Astrocyte (in vitro differentiated cells and primary cell): Measurements from ENCODE around the gene DDX50. TPM values are rescaled to one million over a fixed set of nuclear protein-coding genes. Genes with fewer than 3 reads are reported as not detected.

Experiments used
- DNase-seq: peaks from one replicate; pipeline ENCODE4 v3.0.0-alpha.2; 2010; ENCODE audit warnings: low read depth
- FAIRE-seq: peaks from 2 replicates; lab custom pipeline; 2011; peaks lifted over from hg19 to GRCh38; lab: Jason Lieb, UNC
- H2AFZ ChIP-seq: 2 replicates; pipeline ENCODE4 v1.6.0; 2012; ENCODE audit warnings: low read depth, low read length, inconsistent platforms
- H3K27ac ChIP-seq: 2 replicates; pipeline ENCODE4 v1.5.1; 2011; ENCODE audit warnings: low read depth, low read length, inconsistent platforms
- H3K27me3 ChIP-seq: 2 replicates; pipeline ENCODE4 v1.6.0; 2011; ENCODE audit warnings: low read length, inconsistent platforms; ENCODE audit not compliant: insufficient read depth
- H3K36me3 ChIP-seq: 2 replicates; pipeline ENCODE4 v1.5.1; 2011; ENCODE audit warnings: low read length, inconsistent platforms; ENCODE audit not compliant: insufficient read depth
- H3K4me1 ChIP-seq: 2 replicates; pipeline ENCODE4 v1.5.1; 2011; ENCODE audit warnings: low read length, inconsistent platforms; ENCODE audit not compliant: insufficient read depth
- H3K4me2 ChIP-seq: 2 replicates; pipeline ENCODE4 v1.6.0; 2012; ENCODE audit warnings: low read length, inconsistent platforms
- H3K4me3 ChIP-seq: 2 replicates; pipeline ENCODE4 v1.5.1; 2011; ENCODE audit warnings: low read depth, mild to moderate bottlenecking, low read length, inconsistent platforms; ENCODE audit not compliant: insufficient read depth
- H3K79me2 ChIP-seq: 2 replicates; pipeline ENCODE4 v1.6.0; 2012; ENCODE audit warnings: mild to moderate bottlenecking, low read length, inconsistent platforms; ENCODE audit not compliant: insufficient read depth
- H3K9ac ChIP-seq: 2 replicates; pipeline ENCODE4 v1.6.0; 2012; ENCODE audit warnings: mild to moderate bottlenecking, low read length, inconsistent platforms
- H3K9me3 ChIP-seq: 2 replicates; pipeline ENCODE4 v1.5.1; 2012; ENCODE audit warnings: low read depth, mild to moderate bottlenecking, low read length, inconsistent platforms; ENCODE audit not compliant: insufficient read depth
- H4K20me1 ChIP-seq: 2 replicates; pipeline ENCODE4 v1.6.0; 2012; ENCODE audit warnings: low read length, inconsistent platforms; ENCODE audit not compliant: insufficient read depth
- H3K27ac Mint-ChIP-seq: one replicate; pipeline ENCODE4 v1.8.0; 2021; ENCODE audit warnings: mild to moderate bottlenecking, mixed read lengths; ENCODE audit not compliant: unreplicated experiment
- H3K27me3 Mint-ChIP-seq: one replicate; pipeline ENCODE4 v1.8.0; 2021; ENCODE audit warnings: low read depth, mixed read lengths; ENCODE audit not compliant: unreplicated experiment
- H3K36me3 Mint-ChIP-seq: one replicate; pipeline ENCODE4 v1.8.0; 2021; ENCODE audit warnings: low read depth, mixed read lengths; ENCODE audit not compliant: unreplicated experiment
- H3K4me1 Mint-ChIP-seq: one replicate; pipeline ENCODE4 v1.8.0; 2021; ENCODE audit warnings: low read depth, mixed read lengths; ENCODE audit not compliant: unreplicated experiment
- H3K4me3 Mint-ChIP-seq: one replicate; pipeline ENCODE4 v1.8.0; 2021; ENCODE audit warnings: mild to moderate bottlenecking, moderate library complexity, mixed read lengths; ENCODE audit not compliant: unreplicated experiment
- H3K9me3 Mint-ChIP-seq: one replicate; pipeline ENCODE4 v1.8.0; 2021; ENCODE audit warnings: mild to moderate bottlenecking, mixed read lengths; ENCODE audit not compliant: unreplicated experiment
- EZH2 ChIP-seq: IDR thresholded peaks from 2 replicates; pipeline ENCODE4 v1.6.1; 2012; ENCODE audit warnings: mild to moderate bottlenecking, low read length, inconsistent platforms; ENCODE audit not compliant: insufficient read depth
- total RNA-seq: library from RNA; stranded (reverse); gene quantifications from 2 replicates; pipeline ENCODE4 v1.2.1, GENCODE V29; 2021
- TF ChIP-seq, protein P1 (sequence below): IDR thresholded peaks from 2 replicates; pipeline ENCODE4 v1.5.1; 2011; ENCODE audit warnings: low read depth, mild to moderate bottlenecking, inconsistent platforms, low read length, moderate library complexity; ENCODE audit not compliant: insufficient read depth

DDX50 gene
- total RNA-seq, 1 donor from 2014 or later = 34.2 TPM

DNA sequence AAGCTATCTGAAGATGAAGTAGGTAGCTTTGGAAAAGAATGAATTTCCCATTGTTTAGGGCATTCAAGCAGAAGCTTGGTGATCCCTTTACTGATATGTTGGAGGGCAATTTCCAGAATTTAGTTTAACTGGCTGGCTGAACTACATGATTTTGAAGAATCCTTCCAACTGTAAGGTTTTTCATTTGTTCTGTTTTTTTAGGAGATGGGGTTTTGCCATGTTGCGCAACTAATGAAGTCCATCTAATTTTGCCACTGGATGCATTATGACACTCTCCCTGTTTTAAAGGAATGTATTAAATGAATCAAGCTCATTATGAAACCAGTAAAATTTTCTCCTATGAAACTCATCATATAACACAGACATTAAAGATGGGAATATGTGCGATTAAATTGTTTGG lies 6.1 kb upstream of the DDX50 start:
- H3K9me3 ChIP-seq = no peaks in the 10 kb centered on the region
- H3K27ac Mint-ChIP-seq = no peak overlapping the region
- DNase-seq = no peak
- H3K27ac ChIP-seq = no peak overlapping the region
- no peaks in the 10 kb centered on the region for H3K27me3 ChIP-seq
- H3K4me1 Mint-ChIP-seq = peaks cover 4% of the 10 kb centered on the region
- no peak overlapping the region for H2AFZ ChIP-seq
- no peaks in the 10 kb centered on the region for H4K20me1 ChIP-seq
- H3K9me3 Mint-ChIP-seq = no peaks in the 10 kb centered on the region
- TF ChIP-seq, protein P1, sequence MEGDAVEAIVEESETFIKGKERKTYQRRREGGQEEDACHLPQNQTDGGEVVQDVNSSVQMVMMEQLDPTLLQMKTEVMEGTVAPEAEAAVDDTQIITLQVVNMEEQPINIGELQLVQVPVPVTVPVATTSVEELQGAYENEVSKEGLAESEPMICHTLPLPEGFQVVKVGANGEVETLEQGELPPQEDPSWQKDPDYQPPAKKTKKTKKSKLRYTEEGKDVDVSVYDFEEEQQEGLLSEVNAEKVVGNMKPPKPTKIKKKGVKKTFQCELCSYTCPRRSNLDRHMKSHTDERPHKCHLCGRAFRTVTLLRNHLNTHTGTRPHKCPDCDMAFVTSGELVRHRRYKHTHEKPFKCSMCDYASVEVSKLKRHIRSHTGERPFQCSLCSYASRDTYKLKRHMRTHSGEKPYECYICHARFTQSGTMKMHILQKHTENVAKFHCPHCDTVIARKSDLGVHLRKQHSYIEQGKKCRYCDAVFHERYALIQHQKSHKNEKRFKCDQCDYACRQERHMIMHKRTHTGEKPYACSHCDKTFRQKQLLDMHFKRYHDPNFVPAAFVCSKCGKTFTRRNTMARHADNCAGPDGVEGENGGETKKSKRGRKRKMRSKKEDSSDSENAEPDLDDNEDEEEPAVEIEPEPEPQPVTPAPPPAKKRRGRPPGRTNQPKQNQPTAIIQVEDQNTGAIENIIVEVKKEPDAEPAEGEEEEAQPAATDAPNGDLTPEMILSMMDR = no peak
- no peak for TF ChIP-seq EZH2
- H3K36me3 Mint-ChIP-seq = no peaks in the 10 kb centered on the region
- no peaks in the 10 kb centered on the region for H3K79me2 ChIP-seq
- H3K4me1 ChIP-seq = no peaks in the 10 kb centered on the region
- H3K4me3 ChIP-seq = no peak overlapping the region
- H3K9ac ChIP-seq = no peak overlapping the region
- no peak overlapping the region for H3K4me2 ChIP-seq
- no peaks in the 10 kb centered on the region for H3K27me3 Mint-ChIP-seq
- H3K4me3 Mint-ChIP-seq = no peak overlapping the region
- H3K36me3 ChIP-seq = no peaks in the 10 kb centered on the region
- FAIRE-seq = no peak

DNA sequence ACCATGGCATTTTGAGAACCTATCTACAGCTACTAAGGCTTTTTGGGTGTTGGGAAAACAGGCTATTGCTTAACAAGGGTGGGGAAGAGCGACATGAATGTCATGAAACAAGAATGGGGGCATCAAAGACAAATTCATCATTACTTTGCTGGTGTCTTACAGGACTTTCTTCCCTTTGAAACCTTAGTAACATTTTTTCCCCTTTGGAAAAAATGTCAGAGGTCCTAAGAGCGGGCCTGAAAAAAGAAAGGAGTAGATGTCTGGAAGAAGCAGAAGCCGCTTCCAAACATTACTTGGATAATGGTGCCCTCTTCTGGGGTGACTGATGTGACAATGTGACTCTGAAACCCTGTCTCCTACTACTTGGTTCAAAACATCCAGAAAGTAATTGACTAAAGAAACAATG lies 3.8 kb upstream of the DDX50 start:
- Mint-ChIP-seq H3K36me3 (no peaks in the 10 kb centered on the region), H3K27me3 (no peaks in the 10 kb centered on the region), H3K4me3 (no peak overlapping the region), H3K4me1 (peaks cover 9% of the 10 kb centered on the region), H3K27ac (no peak overlapping the region), H3K9me3 (no peaks in the 10 kb centered on the region)
- Histone ChIP-seq H3K36me3 (no peaks in the 10 kb centered on the region), H3K79me2 (peaks cover 12% of the 10 kb centered on the region), H3K4me2 (no peak overlapping the region), H3K27me3 (no peaks in the 10 kb centered on the region), H4K20me1 (peaks cover 8% of the 10 kb centered on the region), H3K27ac (no peak overlapping the region), H2AFZ (no peak overlapping the region), H3K9me3 (no peaks in the 10 kb centered on the region), H3K4me1 (peaks cover 10% of the 10 kb centered on the region), H3K9ac (no peak overlapping the region), H3K4me3 (no peak overlapping the region)
- FAIRE-seq = no peak
- no peak for TF ChIP-seq EZH2
- TF ChIP-seq, protein P1 = peak; percentile 61
- peak; percentile 47 for DNase-seq

DNA sequence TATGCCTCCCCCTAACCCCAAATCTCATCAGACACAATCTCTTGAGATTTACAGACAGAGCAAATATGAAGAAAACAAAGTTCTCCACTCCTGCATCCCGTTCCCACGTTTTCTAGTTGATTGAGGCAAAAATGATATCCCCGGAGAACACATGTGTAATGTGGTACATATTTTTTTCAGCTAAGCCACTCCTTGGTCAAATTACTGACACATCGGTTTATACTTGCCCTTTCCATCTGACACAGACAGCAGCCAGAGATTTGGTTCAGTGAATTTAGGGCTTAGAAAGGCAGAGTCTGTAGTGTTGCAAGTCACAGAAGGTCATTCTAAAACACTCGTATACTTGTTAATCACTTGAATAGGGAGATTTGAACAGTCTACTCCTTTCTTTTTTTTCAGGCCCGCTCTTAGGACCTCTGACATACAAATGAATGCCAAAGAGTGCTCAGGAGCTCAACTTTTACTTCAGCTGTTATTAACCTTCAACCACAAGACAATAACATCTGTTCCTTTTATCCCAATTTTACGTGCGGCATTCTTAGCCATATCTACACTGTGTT lies 1.8 kb upstream of the DDX50 start:
- H3K27ac ChIP-seq = no peak overlapping the region
- Mint-ChIP-seq H3K27ac (peak overlapping the region; percentile 9), H3K4me1 (peaks cover 16% of the 10 kb centered on the region), H3K36me3 (peaks cover 2% of the 10 kb centered on the region), H3K4me3 (no peak overlapping the region), H3K27me3 (no peaks in the 10 kb centered on the region), H3K9me3 (no peaks in the 10 kb centered on the region)
- no peak overlapping the region for H3K4me2 ChIP-seq
- no peak overlapping the region for H3K4me3 ChIP-seq
- H3K9me3 ChIP-seq = no peaks in the 10 kb centered on the region
- TF ChIP-seq, protein P1 = no peak
- no peak for TF ChIP-seq EZH2
- FAIRE-seq = no peak
- H3K79me2 ChIP-seq = peaks cover 30% of the 10 kb centered on the region
- no peak overlapping the region for H3K9ac ChIP-seq
- no peak for DNase-seq
- H2AFZ ChIP-seq = no peak overlapping the region
- peaks cover 16% of the 10 kb centered on the region for H4K20me1 ChIP-seq
- no peaks in the 10 kb centered on the region for H3K27me3 ChIP-seq
- peaks cover 14% of the 10 kb centered on the region for H3K4me1 ChIP-seq
- no peaks in the 10 kb centered on the region for H3K36me3 ChIP-seq
